Activated CD4-positive, alpha-beta T cell treated with anti-CD3 and anti-CD28 coated beads for 36 hours (primary cell): ENCODE results near the gene ILKAP. TPM values are rescaled to one million over a fixed set of nuclear protein-coding genes. Genes with fewer than 3 reads are reported as not detected.

Source experiments
- ATAC-seq: fragments of 200-7000 bp; cut with Tn5 transposase; one replicate; pipeline ENCODE4 v1.10.0; 2021; ENCODE audit warnings: mild to moderate bottlenecking, moderate library complexity
- CTCF ChIA-PET: fragments of 350-600 bp; sonication (Branson Sonifier 250); formaldehyde crosslinking; loops from one replicate; lab custom pipeline; 2021; ENCODE audit warnings: antibody characterized with exemption; lab: Charles Lee
- POLR2A ChIA-PET: fragments of 350-600 bp; sonication (Branson Sonifier 250); formaldehyde crosslinking; loops from one replicate; lab custom pipeline; 2021; ENCODE audit warnings: antibody characterized with exemption, inconsistent platforms; lab: Charles Lee
- DNase-seq: peaks from one replicate; pipeline ENCODE4 v3.0.0-alpha.2; 2020
- H3K27ac Mint-ChIP-seq: one replicate; pipeline ENCODE4 v1.8.0; 2021; ENCODE audit warnings: mixed read lengths
- H3K27me3 Mint-ChIP-seq: one replicate; pipeline ENCODE4 v1.8.0; 2021; ENCODE audit warnings: mixed read lengths
- H3K36me3 Mint-ChIP-seq: one replicate; pipeline ENCODE4 v1.8.0; 2021; ENCODE audit warnings: low read depth, mixed read lengths
- H3K4me1 Mint-ChIP-seq: one replicate; pipeline ENCODE4 v1.8.0; 2021; ENCODE audit warnings: mixed read lengths
- H3K4me3 Mint-ChIP-seq: one replicate; pipeline ENCODE4 v1.8.0; 2021; ENCODE audit warnings: mild to moderate bottlenecking, moderate library complexity, mixed read lengths
- H3K9me3 Mint-ChIP-seq: one replicate; pipeline ENCODE4 v1.8.0; 2021; ENCODE audit warnings: low read depth, mixed read lengths
- intact Hi-C, 2 experiments: fragments of 100-400 bp; cut with DNase I in 1 of 2; cut with micrococcal nuclease in 1 of 2; formaldehyde crosslinking; loops; one replicate each; pipeline versions ENCODE4 v1.14.2 to v1.15.1; 2022 to 2024; cut with DNase I, micrococcal nuclease
- total RNA-seq, 2 experiments: library from RNA; stranded (reverse); gene quantifications; one replicate each; pipeline ENCODE4 v1.2.3, GENCODE V29; 2021

Gene ILKAP
- total RNA-seq, 2 experiments from 2014 or later = 39.2 to 44.3 TPM

DNA sequence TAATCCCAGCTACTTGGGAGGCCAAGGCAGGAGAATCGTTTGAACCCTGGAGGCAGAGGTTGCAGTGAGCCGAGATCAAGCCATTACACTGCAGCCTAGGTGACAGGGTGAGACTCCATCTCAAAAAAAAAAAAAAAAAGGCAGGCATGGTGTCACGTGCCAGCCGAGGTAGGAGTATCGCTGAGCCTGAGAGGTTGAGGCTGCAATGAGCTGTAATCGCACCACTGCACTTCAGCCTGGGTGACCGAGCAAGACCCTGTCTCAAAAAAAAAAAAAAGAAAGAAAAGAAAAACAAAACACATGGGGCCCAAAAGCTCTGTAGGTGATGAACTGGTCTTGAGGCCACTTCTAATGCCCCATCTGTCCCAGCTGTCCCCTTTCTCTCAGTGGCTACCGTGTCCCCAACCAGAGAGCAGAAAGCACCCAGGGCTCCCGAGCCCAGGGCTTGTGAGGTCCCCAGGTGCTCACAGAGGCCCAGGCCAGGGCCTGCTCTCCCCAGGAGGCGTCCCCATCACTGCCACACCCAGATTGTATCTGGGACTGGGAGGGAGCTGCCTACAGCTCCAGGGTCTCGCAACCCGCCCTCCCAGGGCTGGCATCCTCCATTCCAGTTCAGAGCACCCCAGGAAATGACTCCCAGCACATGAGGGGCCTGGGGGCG lies 56.5 kb downstream of the ILKAP start:
- H3K4me3 Mint-ChIP-seq = no peak overlapping the region
- POLR2A ChIA-PET = interaction anchor here (0.7 kb wide), 1 partner anchor 1763 kb away, joined by 3 read pairs; no protein-coding TSS in a partner anchor

DNA sequence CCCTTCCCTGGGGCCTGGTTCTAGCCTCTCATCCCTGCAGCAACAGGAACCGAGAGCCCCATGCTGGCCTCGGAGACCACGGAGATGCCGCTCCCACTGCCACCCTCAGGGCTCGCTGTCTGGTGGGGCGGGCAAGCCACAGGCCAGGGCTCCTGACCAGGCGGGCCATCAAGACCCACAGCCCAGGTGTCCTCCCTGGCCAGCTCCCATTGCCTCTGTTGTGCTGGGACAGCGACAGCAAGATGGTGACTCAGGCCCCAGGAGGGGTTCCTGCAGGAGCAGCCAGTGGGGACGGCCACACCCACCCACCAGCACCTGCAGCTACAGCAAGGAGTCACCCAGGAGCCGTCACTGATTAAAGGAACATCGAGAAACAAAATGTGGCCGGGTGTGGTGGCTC lies 57.6 kb downstream of the ILKAP start:
- CTCF ChIA-PET = interaction anchor here (0.7 kb wide), 1 partner anchor 47 kb away, joined by 3 read pairs; no protein-coding TSS in a partner anchor
- no peaks in the 10 kb centered on the region for H3K9me3 Mint-ChIP-seq

More for the DNA sequence above, 56.5 kb downstream of the ILKAP start:
- no peak for ATAC-seq
- no peak overlapping the region for H3K27ac Mint-ChIP-seq
- H3K27me3 Mint-ChIP-seq = no peaks in the 10 kb centered on the region
- no peaks in the 10 kb centered on the region for H3K9me3 Mint-ChIP-seq
- intact Hi-C loops = no loop called here
- DNase-seq = no peak
- H3K36me3 Mint-ChIP-seq = no peaks in the 10 kb centered on the region
- CTCF ChIA-PET = interaction anchor here (0.6 kb wide), 2 partner anchors 28 to 195 kb away, joined by 3 read pairs; no protein-coding TSS in a partner anchor
- H3K4me1 Mint-ChIP-seq = no peaks in the 10 kb centered on the region

DNA sequence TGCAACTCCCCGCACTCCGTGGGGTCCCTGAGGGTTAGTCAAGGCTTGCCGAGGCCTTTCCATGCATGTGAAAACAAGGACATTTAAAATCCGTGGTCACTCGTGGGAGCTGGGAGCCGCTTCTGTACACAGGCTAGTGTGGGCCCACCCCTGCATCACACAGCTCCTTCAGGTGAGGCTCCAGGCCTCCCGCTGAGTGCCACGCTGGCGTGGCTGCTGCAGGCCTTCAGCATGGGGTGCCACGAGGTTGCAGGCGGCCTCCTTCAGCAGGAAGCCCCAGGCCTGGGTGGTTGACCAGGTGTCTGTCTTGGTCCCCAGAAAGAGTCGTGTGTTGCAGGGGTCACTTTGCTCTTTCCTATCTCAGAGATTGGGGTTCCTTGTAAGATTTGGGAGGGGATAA lies 58.4 kb downstream of the ILKAP start:
- ATAC-seq (no peak), DNase-seq (no peak)
- Mint-ChIP-seq H3K4me3 (no peak overlapping the region), H3K36me3 (no peaks in the 10 kb centered on the region), H3K27ac (no peak overlapping the region), H3K4me1 (peaks cover 3% of the 10 kb centered on the region), H3K9me3 (no peaks in the 10 kb centered on the region), H3K27me3 (no peaks in the 10 kb centered on the region)
- ChIA-PET CTCF (interaction anchor here (0.5 kb wide), 1 partner anchor 95 kb away, joined by 3 read pairs; the partner anchor contains the start of gene HES6), POLR2A (no interaction called here)
- intact Hi-C loops = no loop called here

More for the DNA sequence above, 57.6 kb downstream of the ILKAP start:
- peaks cover 3% of the 10 kb centered on the region for H3K4me1 Mint-ChIP-seq
- no peak overlapping the region for H3K4me3 Mint-ChIP-seq
- DNase-seq = no peak
- H3K36me3 Mint-ChIP-seq = no peaks in the 10 kb centered on the region
- POLR2A ChIA-PET = no interaction called here
- no peak overlapping the region for H3K27ac Mint-ChIP-seq
- no peak for ATAC-seq
- no peaks in the 10 kb centered on the region for H3K27me3 Mint-ChIP-seq
- intact Hi-C loops = no loop called here

DNA sequence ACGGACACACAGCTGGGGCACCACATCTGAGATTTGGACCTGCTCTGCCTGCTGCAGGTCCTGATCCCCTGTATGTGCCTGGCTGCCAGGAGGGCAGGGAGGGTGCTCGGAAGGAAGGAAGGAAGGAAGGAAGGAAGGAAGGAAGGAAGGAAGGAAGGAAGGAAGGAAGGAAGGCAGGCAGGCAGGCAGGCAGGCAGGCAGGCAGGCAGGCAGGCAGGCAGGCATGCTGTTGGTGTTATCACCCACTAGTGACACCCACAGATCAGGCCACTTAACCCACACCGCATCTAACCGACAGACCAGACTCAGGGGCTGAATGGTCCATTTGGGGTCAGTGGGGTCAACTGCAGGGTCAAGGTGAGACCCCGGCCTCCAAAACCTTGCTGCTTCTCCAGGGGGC lies 59.2 kb downstream of the ILKAP start:
- Mint-ChIP-seq H3K4me3 (no peak overlapping the region), H3K27me3 (no peaks in the 10 kb centered on the region), H3K9me3 (no peaks in the 10 kb centered on the region), H3K27ac (no peak overlapping the region), H3K36me3 (no peaks in the 10 kb centered on the region), H3K4me1 (peaks cover 3% of the 10 kb centered on the region)
- no peak for ATAC-seq
- DNase-seq = no peak
- ChIA-PET CTCF (no interaction called here), POLR2A (no interaction called here)
- intact Hi-C loops = no loop called here

- H3K27me3 Mint-ChIP-seq = no peaks in the 10 kb centered on the region
- DNase-seq = peak; percentile 53
- no peaks in the 10 kb centered on the region for H3K36me3 Mint-ChIP-seq
- H3K9me3 Mint-ChIP-seq = no peaks in the 10 kb centered on the region
- CTCF ChIA-PET = no interaction called here
- peak; percentile 66 for ATAC-seq
- H3K4me1 Mint-ChIP-seq = peaks cover 3% of the 10 kb centered on the region
- POLR2A ChIA-PET = interaction anchor here (0.6 kb wide), 1 partner anchor 419 kb away, joined by 5 read pairs; no protein-coding TSS in a partner anchor
- H3K27ac Mint-ChIP-seq = no peak overlapping the region
- H3K4me3 Mint-ChIP-seq = no peak overlapping the region
- intact Hi-C loops = no loop called here
Observed at GRCh38 chr2:238143239-238143951, 60.1 kb downstream of the ILKAP start.

DNA sequence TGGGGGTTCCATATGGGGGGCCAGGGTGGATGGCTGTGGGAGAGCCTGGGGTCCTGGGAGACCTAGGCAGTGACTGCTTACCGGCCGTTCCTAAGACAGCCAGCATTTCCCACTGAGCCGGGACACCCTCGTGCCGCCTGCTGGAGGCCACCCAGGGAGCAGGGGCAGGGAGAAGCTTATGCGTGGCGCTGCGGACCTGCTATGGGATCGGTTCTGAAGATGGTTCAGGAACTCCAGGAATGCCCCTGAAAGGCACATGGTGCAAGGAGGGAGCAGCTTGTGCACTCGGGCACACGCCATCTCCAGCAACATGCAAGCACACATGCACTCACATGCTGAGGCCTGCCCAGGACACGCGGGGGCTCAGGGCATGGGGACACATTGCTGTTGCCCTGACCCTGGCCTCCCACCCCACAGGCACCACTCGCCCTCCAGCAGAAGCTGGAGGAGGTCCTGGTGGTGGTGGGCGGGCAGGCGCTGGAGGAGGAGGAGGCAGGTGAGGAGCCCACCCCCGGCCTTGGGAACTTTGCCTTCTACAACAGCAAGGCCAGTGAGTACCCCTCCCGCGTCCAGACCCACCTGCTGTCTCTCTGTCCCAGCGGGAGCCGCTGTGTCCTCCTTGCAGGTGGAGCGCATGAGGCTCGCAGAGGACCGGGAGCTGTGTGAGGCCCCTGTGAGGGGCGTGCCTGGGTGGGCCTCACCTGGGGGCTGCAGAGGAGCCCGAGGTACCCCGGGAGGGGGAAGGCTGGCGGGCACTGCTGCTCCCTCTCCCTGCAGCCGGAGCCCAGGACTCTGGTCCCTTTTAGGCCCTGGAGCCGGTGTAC lies 60.9 kb downstream of the ILKAP start:
- POLR2A ChIA-PET = interaction anchor here (0.6 kb wide), 1 partner anchor 418 kb away, joined by 5 read pairs; no protein-coding TSS in a partner anchor
- Mint-ChIP-seq H3K9me3 (no peaks in the 10 kb centered on the region), H3K4me3 (no peak overlapping the region), H3K27ac (no peak overlapping the region), H3K27me3 (no peaks in the 10 kb centered on the region), H3K4me1 (peaks cover 3% of the 10 kb centered on the region), H3K36me3 (no peaks in the 10 kb centered on the region)
- DNase-seq (no peak), ATAC-seq (no peak)
- intact Hi-C loops = no loop called here
- CTCF ChIA-PET = no interaction called here

GRCh38 chr2:238141541-238142318 lies 61.8 kb downstream of the ILKAP start:
- intact Hi-C loops = no loop called here
- ChIA-PET CTCF (interaction anchor here (0.9 kb wide), 1 partner anchor 26 kb away, joined by 4 read pairs; no protein-coding TSS in a partner anchor), POLR2A (no interaction called here)
- H3K4me3 Mint-ChIP-seq = no peak overlapping the region
- no peaks in the 10 kb centered on the region for H3K27me3 Mint-ChIP-seq
- H3K36me3 Mint-ChIP-seq = no peaks in the 10 kb centered on the region
- DNase-seq (no peak), ATAC-seq (no peak)
- peak overlapping the region; percentile 37 for H3K27ac Mint-ChIP-seq
- no peaks in the 10 kb centered on the region for H3K9me3 Mint-ChIP-seq
- peaks cover 3% of the 10 kb centered on the region for H3K4me1 Mint-ChIP-seq

- ChIA-PET POLR2A (no interaction called here), CTCF (interaction anchor here (0.9 kb wide), 1 partner anchor 25 kb away, joined by 4 read pairs; no protein-coding TSS in a partner anchor)
- no peak for ATAC-seq
- H3K9me3 Mint-ChIP-seq = no peaks in the 10 kb centered on the region
- peaks cover 3% of the 10 kb centered on the region for H3K4me1 Mint-ChIP-seq
- no peaks in the 10 kb centered on the region for H3K36me3 Mint-ChIP-seq
- intact Hi-C loops = no loop called here
- H3K4me3 Mint-ChIP-seq = no peak overlapping the region
- no peak overlapping the region for H3K27ac Mint-ChIP-seq
- H3K27me3 Mint-ChIP-seq = no peaks in the 10 kb centered on the region
- no peak for DNase-seq
Observed at GRCh38 chr2:238140721-238141540, 62.6 kb downstream of the ILKAP start.

DNA sequence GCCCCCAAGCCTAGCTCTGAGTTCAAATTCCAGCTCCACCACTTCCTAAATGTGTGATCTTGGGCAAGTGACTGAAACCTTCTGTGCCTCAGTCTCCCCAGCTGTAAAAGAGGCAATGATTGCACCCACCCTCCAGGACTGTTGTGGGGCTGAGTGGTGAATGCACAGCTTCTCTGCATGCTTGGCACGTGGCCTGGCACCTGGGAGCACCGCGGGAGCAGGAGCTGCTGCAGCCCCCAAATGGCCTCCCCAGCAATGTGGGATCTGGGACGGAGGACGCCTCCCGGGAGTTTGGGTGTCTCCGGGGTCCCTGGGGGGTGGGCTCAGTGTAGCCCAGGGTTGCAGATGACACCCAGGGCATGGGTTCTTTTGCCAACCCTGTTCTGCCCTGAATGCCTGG lies 63.5 kb downstream of the ILKAP start:
- Mint-ChIP-seq H3K27ac (no peak overlapping the region), H3K4me1 (peaks cover 3% of the 10 kb centered on the region), H3K27me3 (no peaks in the 10 kb centered on the region), H3K36me3 (no peaks in the 10 kb centered on the region), H3K9me3 (no peaks in the 10 kb centered on the region), H3K4me3 (no peak overlapping the region)
- DNase-seq (no peak), ATAC-seq (no peak)
- CTCF ChIA-PET = interaction anchor here (1.0 to 1.4 kb wide), 2 partner anchors 123 to 217 kb away, joined by 3 to 5 read pairs; no protein-coding TSS in a partner anchor
- intact Hi-C loops = no loop called here
- POLR2A ChIA-PET = no interaction called here
